CD4-positive, alpha-beta T cell treated with Interferon gamma for 1 hour (primary cell): ENCODE data around the gene KRT34.
"Not testable (repeated sequence)": the region's sequence is repeated elsewhere in the genome, so short reads cannot be mapped to it uniquely, and the experiment has no call there.

Experiments
- DNase-seq: peaks from one replicate; pipeline ENCODE4 v3.0.0-alpha.2; 2020

Gene KRT34

DNA sequence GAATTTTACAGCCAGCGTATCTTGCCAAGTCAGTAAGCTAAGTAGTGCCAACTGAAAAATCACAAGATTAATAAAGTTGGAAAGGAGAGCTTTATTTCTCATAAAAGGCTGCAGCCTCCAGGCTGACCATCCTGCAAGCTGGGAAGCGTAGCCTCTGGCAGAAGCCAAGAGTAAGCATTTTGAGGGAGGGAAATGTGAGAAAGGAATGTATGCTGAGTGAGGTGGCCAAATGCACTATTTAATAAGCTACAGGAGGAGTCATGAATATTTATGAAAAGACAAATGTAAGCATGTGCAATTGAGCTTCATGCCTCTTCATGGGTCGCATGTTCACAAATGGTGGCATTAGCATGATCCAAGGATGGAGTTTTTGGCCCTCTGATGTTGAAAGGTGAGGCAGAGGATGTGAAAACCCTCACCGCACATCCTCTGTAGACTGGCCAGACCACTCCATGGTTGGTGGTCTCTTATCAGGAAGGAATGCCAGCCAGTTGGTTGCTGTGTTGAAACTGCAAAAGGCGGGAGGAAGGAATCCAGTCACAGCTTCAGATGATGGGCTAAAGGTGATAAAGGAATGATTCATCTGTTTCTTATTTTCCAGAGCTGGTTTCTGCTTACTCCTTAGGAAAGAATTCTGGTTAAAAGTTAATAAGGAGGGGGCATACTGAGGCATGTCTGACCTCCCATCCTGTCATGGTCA, 21.7 kb downstream of the KRT34 start:
- no peak for DNase-seq

DNA sequence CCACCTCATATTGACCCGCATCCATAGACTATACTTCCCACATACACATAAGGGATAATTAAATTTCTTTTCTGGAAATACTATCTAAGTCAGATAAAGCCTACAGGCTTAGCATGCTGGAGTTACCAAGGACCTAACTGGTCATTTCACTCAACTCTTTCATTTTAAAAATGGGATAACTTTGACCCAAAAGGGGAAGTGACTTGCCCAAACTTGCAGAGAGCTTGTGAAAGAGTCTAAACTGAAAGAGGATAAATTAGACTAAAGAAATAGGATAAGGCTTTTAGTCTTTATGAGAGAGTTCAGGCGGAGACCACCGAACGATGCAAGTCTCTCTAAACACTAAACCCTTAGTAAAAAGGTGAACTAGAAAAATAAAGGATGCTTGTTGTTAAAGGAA, 27.6 kb downstream of the KRT34 start:
- no peak for DNase-seq

DNA sequence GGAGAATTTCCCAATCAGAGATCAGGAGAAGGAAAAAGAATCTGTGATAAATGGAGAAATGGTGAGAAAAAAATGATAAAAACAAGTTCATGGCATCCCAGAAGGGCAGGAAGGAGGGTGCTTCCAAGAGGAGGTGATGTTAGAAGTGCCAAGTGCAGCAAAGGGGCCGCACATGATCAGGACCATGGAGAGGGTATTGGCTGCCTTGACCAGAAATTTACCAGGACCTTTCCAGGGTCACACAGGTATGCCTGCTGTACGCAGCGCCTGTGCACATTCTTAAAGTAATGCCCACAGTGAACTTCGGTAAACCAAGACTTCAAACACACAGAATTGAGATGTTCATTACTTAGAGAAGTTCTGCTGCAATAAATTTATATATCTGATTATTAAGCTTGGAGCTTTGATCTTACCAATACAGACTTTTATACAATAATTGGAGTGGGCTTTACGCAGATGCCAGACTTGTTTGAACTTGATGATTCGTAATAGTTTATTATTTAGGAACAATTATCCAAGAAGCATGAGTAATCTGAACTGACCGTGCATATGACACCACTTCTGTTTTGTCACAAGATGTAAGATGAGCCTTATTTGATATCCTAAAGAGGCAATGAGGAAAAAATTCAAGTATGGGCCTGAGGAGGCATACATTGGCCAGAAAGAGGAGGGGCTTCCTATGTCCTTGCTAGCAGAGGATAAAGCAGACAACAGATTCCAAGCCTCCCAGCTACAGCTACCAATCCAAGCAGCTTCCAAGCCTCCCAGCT, 29.3 kb downstream of the KRT34 start:
- DNase-seq, result no peak

DNA sequence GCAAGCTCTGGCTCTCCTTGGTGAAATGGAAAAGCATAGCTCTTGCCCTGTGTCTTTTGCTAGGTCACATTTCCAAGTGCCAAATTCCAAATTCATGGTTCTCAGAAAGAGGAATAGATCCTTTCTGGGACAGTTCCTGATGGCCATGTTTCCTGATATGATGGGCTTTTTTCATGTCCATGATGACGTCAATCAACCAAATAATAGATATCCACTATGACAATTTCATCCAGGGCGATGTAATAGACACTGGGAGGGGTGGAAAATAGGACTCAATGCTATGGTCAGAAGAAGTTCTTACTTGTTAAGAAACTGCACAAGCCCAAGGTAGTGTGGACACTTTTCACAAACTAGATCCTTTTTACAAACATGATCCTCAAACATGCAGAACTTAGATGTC, 30.9 kb downstream of the KRT34 start:
- DNase-seq, result no peak

DNA sequence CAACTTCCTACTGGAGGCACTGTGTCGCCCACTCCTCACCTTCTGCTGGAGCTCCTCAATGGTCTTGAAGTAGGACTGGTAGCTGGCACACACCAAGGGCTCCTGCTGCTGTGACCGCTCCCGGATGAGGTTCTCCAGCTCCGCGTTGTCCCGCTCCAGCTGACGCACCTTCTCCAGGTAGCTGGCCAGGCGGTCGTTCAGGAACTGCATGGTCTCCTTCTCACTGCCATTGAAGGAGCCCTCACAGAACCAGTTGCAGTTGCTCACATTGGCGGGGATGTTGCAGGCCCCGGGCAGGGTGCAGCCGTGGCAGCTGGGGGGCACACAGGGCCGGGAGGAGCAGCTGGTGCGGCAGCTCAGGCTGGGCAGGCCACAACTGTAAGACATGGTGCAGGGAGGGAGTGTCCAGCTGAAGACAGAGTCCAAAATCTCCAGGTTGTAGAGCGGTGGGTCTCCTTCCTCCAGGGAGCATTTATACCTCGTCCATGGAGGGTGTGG, 31.7 kb downstream of the KRT34 start, which contains the start of gene KRT33A:
Gene KRT33A (minus strand): TSS at position 448 of the 498 bp plus-strand sequence. CDS start 61 bp downstream, at position 387.
- not testable (repeated sequence) for DNase-seq

DNA sequence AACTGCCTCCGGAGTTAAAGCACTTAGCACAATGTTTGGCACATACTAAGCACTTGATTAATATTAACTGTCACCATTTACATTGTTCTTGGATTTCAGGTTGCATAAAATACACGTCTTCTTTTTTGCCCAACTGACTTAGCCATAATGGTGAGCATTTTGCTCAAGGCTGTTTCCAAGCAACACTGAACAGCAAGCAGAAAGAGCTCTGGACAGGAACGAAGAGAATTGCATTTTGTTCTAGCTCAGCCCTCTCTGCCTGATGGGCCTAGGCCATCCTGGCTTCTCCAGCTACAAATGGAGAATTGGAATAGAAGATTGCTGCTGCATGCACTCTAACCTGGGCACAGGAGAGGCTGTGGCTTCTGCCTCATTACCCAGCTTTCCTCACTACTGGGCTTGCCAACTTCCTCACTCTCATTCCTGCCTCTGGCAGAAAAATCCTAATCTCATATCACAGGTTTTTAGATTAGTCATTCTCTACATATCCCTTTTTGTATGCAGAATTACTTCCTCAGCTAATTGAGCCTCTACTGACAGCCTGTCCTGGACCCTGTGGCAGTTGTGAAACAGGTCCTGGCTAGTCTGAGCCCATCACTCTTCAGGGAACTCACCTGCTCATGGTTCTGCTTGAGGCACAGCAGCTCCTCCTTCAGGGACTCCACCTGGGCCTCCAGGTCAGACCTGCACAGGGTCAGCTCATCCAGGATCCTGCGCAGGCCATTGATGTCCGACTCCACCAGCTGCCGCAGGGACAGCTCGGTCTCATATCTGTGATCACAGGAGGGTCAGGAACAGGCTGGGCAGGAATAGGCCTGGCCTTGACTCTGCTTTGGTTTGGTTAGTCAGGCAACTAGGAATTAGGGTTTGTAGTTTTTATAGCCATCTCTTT, 34.0 kb downstream of the KRT34 start:
- no peak for DNase-seq

DNA sequence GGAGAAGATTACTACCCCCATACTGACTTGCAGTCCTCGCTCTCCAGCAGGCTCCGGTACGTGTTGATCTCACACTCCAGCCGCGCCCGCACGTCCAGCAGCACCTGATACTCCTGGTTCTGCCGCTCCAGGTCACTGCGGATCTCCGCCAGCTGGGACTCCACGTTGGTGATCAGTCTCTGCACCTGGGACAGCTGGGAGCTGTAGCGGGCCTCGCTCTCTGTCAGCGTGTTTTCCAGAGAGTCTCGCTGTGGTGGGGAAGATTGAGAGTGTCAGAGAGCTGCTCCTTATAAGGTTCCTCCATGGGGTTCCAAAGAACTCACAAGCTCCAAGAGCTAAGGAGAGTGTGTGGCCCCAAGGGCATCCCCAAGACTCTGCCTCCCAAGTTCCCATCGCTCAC, 35.7 kb downstream of the KRT34 start:
- DNase-seq, result not testable (repeated sequence)

DNA sequence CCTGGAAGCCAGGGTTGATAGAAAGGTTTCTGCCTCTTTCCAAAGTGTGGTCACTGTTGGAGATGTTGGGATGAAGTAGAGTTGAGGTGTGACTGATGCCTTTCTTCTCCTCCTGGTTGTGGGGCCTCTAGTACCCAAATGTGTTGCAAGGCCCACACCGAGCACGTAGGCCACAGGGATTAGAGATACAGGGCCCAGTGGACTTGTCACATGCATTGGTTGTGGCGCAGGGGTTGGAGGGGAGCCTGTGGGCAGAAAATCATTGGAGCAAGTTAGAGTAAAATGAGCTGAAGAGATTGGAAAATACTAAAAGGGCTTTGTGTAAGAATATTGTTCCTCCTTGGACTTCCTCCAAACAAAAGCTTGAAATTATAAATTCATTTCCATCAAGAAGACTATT, 36.1 kb downstream of the KRT34 start:
- DNase-seq, result no peak

DNA sequence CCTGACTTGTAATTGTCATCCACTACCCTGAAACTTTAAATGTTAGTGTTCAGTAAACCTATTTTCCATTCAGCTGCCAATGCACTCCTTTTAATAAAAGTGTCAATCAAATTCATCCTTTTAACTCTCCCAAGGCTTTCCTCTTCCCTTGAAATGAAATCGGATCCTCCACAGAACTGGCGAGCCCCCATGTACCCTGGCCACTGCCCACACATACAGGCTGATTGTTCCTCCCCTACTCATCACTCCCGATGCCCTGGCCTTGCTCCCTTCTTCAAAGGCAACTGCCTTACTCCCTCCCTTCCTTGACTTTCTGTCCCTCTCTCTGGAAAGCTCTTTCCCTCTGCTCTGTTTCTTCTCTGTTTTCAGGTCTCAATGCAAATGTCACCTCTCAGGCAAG, 39.1 kb downstream of the KRT34 start:
- no peak for DNase-seq

DNA sequence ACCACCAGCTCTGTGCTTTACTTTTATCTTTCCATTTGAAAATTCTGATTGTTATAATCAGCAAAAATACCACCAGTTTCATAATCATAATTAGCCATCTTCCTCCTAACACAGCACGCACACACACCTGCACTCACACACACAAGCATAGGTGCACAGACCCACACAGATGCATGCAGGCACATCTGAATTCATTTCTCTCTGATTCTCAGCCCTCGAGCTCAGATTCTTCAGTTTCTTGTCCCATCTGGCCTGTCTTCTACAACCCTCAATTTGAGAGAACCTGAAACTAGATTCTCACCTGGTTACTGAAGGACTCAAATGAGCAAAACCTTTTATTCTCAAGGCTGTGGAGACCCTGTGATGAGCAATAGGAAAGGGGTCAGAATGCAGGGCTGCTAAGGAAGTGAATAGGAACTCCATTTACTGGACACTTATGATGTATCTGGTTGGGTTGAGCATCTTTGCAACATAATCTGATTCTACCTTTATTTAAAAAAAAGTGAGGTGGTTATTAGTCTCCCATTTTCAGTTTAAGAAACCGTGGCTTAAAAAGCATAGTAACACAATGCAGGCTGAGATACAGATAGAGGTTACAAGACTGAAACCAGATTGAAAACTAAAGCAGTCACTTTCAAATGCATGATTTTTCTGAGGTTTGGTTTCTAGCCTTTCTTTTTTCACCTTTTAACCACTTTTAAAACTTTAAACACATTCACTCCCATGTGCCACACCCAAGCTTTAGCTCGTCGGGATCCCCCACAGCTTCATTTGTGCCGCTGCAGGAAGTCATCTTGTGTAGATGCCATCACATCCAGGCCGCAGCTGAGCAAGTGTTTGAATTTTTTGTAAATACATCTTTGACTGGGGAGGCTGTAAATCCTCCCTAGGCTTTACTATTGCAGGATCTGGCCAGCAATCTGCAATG, 40.9 kb downstream of the KRT34 start:
- peak; percentile 42 for DNase-seq

DNA sequence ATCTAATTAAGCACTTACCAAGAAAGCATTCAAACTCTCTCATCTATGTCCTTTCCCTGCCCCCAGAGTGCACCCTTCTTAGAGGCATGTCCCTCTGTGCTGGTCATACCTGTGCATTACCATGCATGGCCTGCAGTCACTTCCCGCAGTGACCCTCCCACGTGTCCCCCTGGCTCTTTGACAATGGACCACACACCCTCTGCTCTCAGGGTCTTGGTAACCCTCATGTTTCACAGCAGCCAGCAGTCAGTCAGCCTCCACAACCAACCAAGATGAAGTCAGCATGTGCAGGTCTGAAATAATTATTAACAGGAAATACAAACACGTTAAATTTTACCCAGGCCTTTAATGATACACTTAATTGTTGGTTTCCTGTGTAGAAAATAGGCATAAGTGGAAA, 41.6 kb downstream of the KRT34 start:
- no peak for DNase-seq

DNA sequence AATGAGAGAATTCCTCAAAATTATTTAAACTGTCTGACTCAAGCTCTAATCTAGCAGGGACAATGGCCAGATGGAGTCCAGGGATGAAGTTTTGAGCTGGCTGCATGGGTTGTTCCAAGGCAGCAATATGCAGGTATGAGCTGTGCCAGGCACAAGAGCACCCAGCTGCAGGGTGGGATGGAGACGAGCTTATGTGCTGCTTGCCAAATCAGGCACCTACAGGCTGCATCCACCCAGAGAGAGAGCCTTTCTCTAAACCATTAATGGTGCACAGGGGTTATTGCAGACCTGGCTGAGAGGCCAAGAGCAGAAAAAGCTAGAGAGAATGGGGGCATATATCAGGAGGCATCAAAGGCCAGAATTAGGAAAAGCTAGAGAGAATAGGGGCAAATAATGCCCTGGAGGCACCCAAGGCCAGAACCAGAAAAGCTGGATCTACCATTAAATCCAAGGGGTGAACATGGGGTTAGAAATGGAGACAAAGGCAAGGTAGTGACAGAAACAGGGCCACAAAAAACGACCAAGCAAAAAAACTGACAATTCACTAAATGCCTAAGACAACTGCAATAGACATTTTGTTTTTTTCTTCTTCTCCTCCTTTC, 42.4 kb downstream of the KRT34 start:
- no peak for DNase-seq

DNA sequence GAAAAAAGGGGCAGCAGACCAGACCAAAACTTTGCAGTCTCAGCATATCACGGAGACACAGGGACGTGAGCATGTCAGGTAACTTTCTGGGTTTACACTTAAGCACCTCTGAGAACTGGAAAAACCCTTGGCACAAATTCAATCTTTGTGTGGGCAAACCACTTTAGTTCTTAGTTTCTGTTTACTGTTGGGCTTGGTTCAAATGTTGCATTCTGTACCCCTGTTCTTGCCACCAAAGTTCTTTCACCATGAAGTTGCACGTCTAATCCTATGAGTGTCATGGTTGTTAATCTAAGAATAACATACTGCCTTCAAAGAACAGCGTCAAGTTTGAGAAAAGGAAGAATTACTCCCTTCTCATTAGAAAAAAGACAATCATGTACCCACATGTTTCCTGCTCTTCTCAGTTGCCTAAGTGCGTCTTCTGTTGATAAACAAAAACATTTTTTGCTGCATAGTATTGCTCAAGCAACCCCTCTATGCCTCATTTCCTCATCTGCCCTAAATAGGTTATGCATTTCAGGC, 43.1 kb downstream of the KRT34 start:
- peak; percentile 37 for DNase-seq

DNA sequence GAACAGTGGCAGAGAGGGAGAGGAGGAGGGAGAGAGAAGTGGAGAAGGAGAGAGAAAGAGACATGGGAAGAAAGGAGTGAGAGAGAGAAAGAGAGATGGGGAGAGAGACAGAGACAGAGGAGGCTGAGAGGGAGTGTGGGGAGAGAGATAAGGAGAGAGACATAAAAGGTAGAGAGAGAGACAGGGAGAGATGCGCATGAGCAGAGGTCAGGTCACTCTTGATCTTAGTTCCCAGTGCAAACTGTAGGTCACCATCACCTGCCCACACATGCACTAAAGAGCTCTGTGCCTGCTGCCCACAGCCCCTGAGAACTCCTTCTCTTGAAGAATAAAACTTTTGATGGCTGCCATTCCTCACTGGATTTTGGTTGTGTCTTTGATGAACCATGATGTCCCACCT, 46.4 kb downstream of the KRT34 start:
- no peak for DNase-seq

DNA sequence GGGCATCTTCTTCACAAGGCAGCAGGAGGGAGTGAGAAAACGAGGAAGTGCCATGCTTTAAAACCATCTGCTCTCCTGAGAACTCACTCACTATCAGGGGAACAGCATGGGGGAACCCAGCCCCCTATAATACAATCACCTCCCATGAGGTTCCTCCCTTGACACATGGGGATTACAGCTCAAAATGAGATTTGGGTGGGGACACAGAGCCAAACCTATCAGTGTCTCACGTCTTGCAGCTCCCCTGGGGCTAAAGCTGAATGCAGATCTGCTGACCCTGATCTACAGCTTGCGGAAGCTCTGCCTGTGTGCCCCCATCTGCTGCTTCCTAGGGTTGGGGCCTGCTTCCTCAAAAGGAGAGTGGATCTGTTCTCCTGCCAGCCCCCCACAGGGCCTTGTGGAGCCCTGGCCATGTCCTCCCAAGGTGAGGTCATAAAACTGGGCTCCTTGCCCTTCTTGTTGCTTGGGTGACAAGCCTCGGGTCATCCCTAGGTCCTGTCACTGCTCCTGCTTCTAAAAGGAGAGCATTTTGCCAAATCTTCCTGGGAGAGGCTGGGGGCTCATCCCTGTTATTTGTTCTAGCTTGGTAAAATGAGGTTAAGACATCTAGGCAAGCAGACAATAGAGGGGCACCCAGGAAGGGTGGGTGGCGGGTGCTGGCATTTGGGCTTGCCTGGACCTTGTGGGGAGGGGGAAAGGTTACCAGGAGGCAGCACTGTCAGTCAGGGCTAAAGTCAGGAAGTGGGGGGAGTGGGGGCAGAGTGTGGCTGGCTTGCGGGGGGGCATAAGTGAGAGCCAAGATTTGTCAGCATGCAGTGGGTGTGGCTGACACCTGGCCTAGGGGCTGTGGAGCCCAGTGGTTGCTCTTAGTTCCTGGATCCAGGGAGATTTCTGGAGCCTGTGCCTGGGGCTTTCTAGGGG, 47.5 kb downstream of the KRT34 start:
- no peak for DNase-seq

DNA sequence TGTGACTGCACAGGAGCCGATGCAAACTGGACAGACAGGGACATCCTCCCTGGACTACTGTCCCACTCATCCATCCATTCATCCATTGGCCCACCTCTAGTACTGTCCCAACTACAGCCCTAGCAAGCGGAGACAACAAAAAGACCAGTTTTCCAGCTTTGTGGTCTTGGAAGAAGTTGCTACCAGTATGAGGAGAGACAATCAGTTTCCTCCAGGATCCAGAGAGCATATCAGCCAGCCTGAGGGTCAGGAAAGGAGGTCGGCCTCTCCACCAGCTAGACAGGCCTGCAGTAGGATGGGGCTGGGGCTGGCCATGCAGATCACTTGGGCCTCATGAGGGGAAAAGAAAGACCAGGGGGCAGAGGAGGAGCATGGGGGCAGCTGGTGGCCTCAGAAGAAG, 48.3 kb downstream of the KRT34 start:
- DNase-seq, result no peak

DNA sequence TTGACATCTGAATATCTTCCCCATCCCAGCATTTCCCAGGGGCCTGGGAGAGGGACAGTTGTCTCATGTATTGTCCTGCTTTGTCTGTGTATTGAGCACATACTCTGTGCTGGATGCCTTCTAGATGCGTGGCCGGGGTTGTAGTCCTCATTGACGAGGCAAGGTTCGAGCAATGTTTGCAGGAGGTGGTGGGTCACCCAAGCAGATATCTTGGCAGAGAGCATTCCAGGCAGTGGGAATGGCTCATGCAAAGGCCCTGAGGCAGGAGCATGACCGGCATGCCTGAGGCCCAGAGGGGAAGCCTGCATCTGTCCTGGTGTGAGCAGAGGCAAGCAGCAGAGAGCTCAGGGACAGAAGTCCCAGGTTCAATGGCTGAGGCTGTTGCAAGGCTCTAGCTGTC, 49.0 kb downstream of the KRT34 start:
- DNase-seq, result no peak

DNA sequence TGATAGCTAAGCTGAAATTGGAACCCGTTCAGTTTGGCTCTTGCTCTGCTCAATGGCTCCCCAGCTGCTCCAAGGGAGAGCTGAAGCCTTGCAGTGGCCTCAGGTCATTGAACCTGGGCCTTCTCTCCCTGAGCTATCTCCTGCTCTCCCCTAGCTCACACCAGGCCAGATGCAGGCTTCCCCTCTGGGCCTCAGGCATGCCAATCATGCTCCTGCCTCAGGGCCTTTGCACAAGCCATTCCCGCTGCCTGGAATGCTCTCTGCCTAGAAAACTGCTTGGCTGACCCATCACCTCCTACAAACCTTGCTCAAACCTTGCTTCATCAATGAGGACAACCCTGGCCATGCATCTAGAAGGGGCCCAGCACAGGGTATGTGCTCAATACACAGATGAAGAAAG, 49.9 kb downstream of the KRT34 start:
- no peak for DNase-seq

DNA sequence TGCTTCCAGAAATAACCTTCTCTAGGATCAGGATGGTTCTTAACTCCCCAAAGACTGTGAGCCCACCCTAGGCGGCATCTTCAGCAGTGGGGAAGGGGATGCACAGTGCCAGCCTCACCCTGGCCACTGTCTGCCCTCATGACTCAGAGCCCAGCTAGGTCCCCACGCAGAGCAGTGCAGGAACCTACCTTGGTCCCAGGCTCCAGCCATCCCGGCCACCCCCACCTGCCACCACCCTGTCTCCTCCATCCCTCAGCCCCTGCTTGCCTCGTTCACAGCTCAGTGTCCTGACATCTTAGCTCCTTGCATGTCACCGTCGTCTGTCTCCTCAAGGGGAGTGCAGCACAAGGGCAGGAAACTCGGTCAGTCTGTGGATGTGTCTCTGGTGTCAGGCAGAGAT, 50.5 kb downstream of the KRT34 start:
- no peak for DNase-seq

DNA sequence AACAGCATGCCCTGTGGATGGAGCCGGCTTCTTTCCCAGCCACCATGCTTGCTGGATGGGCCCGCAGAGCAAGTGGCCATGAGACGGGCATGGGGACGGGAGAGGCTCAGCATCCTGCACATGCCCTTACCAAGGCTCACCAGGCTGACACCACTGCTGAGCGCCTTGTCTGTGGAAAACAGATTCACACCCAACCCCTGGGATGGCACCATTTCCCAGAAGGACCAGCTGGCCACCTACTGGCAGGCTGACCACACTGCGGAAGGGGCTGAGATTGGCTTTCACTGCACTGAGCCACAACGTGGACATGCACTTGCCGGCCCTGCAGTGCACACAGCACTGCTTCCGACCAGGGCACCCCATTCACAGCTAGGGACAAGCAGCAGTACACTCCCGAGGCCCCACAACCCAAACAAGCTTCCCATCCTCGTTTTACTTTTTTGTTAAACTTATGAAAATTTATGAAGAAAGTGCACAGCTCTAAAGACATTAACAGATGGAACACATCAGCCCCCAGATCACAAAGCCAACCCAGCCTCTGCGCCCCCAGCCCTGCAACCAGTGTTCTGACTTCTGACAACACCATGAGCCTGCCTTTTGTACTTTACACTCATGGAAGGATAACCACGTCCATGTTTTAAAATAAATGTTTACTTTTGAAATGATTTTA, 52.7 kb downstream of the KRT34 start:
- no peak for DNase-seq
